Ovary (tissue), 3 donors: ENCODE data around the gene ONECUT3.

Source experiments
- CTCF ChIP-seq, 3 donors: fragments of 450-650 bp in 2 of 3; fragments of 200-600 bp in 1 of 3; IDR thresholded peaks; one replicate each; pipeline versions ENCODE4 v1.5.1 to v1.8.0; 2016 to 2022; ENCODE audit warnings: antibody characterized with exemption in 3 of 3, mild to moderate bottlenecking in 1 of 3
- POLR2A ChIP-seq: fragments of 450-650 bp; IDR thresholded peaks from one replicate; pipeline ENCODE4 v1.6.1; 2017; ENCODE audit warnings: antibody characterized with exemption, mild to moderate bottlenecking, moderate library complexity
- donor health status: DM: no; HTN: no; CAD: no.

DNA sequence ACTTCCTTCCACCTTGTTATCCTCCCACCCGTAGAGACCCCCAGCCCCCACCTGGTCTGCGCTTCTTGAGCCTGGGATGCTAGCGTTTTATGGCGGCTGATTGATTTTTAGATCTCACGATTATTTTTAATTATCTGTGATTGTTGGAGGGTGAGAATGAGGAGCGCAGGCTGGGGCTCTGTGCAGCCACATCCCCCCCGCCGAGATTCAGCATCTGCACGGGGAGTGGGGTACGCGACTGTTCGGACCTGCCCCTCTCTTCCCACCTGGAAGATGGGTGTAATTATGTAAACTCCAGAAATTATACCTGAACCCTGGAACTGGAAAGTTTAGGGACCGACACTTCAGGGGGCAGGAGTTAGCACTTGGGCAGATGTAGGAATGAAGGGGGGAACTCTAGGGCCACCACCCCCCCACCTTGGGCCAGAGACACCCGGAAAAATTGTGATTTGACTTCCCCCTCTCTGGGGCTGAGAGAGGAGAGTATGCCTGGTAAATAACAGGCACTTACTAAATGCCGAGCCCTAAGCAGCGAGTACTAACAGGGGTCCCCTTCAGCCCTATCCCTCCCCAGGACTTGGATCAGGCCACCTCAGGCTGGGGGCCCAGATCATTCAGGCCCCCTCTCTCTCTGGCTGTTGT lies 1.8 kb upstream of the ONECUT3 start:
- no peak for TF ChIP-seq CTCF (IDR thresholded peaks at IDR 0.05)
- TF ChIP-seq POLR2A = no peak
